NCI-H2196 (cell line): ENCODE results near the gene ANTXR1.

Experiments used
- DNase-seq: peaks from one replicate; lab custom pipeline; 2025; ENCODE audit not compliant: unreplicated experiment; lab: John Stamatoyannopoulos, UW

The ANTXR1 gene

DNA sequence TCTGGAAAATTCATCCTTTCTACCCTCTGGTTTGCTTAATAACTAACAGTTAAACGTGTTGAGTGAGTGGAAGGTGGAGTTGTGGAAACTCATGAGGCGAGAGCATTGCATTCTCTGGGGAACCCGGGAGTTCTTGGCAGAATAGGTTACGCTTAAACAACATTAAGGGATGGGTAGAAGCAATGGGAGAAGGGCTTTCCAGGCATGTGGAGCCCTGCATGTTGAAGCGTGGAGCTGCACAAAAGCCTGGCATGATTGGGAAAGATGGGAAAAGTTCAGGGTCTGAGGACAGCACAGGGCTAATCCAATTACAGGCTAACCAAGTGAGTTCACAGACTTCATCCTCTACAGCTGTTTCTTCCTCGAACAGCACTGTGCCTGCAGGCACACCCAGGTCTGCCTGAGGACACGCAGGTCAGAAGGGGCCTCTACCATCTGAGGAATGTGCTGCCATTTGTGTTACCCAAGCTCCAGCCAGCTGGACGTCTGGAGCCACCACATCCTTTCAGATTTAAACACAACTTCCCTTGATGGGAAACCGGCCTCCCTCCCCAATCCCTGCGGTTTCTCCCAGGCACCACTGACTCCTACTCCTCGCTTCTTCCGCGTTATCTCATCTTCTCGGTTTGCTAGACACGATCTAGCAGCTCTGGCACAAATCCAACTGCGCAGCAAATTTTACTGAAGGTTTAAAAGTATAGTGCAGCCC, 164.2 kb downstream of the ANTXR1 start:
- no peak for DNase-seq

DNA sequence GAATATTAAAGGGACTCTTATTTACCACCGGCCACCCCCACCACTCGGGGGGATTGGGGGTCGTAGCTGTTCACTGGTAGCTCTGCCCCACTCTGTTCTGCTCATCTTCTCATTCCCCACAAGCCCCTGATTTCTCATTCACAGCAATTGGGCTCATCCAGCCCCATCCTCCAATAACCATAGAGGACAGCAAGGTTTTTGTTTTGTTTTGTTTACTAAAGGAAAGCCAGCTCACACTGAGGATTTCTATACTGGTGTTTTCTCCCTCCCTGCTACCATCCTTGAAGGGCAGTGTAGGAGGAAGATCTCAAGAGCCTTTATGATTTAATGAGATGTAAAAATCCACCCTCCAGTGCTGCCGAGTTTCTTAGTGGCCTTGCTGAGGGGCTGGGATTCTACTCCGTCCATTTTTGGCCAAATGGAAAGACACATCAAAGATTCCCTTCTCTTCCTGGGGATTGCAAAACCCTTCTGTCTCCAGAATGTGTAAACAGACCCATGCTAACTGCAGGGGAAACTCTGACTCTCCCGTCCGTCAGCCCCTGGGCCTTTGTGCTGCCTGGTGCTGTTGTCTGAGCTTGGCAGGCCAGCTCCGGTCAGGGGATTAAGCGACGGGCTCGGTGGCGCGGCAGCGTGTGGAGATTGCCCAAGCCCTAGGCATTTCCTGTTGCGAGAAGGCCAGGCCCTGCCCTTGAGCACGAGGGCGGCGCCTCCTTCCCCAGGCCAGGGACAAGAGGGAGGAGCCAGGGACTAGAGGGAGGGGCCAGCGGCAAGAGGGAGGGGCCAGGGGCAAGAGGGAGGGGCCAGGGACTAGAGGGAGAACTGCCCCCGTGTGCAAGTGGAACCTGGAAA, 165.0 kb downstream of the ANTXR1 start:
- DNase-seq, result no peak

DNA sequence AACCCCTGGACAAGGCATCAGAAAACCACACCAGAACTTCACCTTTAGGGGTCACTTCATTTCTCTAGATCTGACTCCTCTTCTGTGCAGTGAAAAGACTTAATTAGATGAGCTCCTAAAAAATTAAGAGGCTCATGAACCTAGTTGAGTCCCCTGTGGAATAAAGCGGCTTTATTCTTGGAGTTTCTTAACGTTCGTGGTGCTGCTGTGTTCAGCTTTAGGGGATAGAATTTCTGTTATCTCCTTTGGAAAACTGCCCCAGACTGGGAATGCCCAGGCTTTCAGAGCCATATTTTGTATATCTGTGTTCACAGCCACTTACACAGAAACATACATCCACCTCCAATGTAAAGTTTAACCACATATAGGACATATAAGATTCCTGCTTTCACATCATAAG, 165.8 kb downstream of the ANTXR1 start:
- DNase-seq, result no peak

GRCh38 chr2:69180227-69180626, 167.2 kb downstream of the ANTXR1 start:
- DNase-seq, result no peak

DNA sequence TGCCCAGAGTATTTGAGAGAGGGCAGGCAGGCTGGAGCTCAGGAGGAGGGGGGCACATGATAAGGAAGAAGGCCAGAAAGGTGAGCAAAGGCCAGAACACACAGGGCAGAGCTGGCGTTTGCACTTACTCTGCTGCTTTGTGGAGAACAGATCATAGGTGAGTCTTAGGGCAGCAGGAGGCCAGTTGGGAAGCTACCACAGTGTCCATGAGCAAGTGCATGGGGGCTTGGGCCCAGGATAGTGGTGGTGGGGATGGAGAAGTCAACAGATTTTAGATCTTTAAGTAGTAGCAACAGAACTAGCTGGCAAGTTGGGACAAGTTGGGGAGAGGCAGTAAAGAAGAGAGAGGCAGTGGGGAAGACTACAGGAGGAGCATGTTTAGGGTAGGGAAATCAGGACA, 168.0 kb downstream of the ANTXR1 start:
- no peak for DNase-seq

DNA sequence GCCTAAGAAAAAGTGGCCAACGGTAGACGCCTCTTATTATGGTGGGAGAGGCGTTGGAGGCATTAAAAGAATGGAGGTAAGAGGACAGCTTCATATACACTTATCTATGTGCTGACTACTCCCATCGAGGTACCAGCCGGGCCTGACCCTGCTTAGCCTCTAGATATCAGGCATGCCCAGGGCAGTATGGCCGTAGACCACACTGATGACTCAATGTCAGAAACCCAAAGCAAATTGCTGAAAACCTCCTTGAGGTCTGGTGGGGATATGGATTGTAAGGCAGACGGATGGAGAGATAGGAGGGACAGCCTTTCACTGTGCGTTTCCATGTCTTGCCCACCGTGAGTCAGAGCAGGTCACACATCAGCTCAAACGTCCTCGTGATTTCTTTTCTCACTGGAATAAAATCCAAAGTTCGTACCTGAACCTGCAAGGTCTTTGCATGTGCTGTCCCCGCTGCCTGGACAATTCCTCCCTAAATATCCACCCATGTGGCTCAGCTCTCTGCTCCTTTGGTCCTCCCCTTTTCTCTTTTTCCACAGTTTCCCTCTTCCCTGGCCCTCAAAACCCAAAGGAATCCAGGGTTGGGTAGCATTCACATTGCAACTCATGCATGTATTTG, 168.9 kb downstream of the ANTXR1 start:
- no peak for DNase-seq

DNA sequence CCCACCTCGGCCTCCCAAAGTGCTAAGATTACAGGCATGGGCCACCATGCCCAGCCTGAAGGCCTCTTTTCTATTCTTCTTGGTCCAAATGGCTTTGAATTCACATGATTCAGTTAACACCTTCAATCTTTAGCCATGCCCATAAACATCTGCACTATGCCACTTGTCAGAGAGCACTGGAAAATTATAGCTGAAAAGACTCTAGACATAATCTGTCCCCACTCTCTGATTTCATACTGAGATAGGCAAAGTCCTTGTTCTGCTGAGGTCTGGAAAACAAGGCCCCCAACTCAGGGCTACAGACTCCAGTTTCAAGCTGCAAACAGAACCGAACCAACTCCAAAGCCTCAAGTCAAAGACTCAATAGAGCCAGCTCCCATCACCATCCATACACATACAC, 170.7 kb downstream of the ANTXR1 start:
- DNase-seq, result no peak

GRCh38 chr2:69184224-69184623, 171.2 kb downstream of the ANTXR1 start:
- DNase-seq, result no peak

DNA sequence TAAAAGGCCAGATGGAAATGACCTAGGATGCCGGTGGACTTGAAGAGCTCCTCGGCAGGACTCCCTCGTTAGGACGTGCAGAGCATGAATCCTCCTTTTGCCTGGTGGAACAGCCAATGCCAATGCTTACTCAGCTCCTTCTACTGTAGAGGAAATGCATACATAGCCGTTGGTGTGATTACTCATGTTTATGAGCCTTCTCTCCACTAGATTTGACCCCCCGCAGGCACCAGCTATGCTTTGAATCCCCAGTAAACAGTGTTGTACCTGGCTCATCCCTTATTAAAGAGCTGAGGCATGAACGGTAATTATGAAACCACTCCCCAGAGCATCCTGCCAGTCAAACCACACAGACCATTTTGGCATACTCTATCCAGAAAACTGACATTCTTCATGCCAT, 172.8 kb downstream of the ANTXR1 start:
- no peak for DNase-seq

GRCh38 chr2:69186614-69187013, 173.6 kb downstream of the ANTXR1 start:
- no peak for DNase-seq

GRCh38 chr2:69188182-69188900, 175.4 kb downstream of the ANTXR1 start:
- DNase-seq, result no peak

DNA sequence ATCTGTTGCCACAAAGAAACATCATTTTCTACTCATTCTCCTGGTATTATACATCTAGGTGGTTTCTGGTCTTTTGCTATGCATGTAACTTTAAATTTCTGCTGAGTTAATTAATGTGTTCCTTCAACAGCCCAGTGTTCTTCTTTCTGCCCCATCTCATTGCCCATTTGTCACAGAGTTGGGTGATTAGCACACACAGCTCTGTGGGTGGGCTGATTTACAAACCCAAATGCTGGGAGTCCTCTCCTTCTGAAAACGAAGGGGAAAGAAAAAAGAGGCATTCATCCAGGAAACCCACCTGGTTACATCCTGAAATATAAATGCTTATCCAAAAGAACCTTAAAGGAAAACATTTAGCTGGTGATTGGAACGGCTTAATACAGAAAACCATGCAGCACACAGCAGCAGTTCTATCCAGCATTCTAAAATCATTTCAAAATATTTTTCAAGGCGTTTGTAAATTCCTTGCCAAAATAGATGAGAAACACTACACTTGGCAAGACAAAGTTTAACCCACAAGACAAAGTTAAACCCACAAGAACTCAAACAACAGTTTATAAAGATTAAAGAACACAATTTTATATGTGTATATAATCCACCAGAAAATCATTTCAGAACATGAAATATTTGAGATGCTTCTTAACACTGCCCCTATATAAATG, 177.9 kb downstream of the ANTXR1 start:
- DNase-seq, result no peak

DNA sequence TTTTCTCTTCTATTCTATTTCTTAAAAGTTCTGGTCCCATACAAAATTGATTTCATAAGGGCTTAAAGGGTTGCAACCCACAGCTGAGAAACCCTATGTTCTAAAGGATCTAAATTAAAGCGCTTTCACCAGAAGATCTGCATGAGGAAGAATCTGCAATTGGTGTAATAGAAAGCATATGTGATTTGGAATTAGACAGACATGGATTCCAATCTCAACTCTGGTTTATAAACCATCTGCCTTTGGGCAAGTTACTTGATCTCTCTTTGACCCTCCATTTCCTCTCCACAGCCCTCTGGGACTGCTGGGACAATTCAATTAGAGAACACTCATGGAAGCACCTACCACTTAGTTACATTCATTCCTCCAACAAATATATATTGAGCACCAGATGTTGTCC, 178.7 kb downstream of the ANTXR1 start:
- DNase-seq, result no peak

DNA sequence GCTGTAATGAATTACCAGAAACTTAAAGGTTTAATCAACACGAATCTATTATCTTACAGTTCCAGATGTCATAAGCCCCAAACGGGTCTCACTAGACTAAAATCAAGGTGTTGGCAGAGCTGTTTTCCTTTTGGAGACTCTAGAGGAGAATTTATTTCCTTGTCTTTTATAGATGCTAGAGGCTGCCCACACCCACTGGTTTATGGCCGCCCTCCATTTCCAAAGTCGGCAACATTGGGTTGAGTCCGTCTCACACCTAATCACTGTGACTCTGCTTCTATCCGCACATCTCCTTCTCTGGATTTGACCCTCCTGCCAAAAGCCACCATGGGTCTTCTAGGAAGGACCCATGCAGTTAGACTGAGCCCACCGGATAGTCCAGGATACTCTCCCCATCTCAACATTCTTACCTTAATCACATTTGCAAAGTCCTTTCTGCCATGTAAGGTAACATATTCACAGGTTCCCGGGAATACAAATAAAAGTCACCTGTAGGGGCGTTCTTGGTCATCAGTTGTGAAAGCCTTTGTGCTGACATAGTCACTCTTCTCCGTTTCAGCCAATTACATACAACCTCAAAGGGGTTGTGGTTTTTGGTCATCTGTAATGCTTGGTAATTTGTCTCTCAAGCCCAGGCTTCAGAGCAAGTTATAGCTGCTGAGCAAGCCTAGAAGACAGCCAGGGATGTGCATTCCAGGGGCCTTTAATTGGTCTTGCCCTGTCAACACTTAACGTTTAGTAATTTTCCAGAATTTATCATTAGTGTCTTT, 179.4 kb downstream of the ANTXR1 start:
- DNase-seq, result no peak

- no peak for DNase-seq
Observed at GRCh38 chr2:69195706-69196105, 182.7 kb downstream of the ANTXR1 start.

- peak; percentile 1 for DNase-seq
Observed at GRCh38 chr2:69196327-69197117, 183.5 kb downstream of the ANTXR1 start.

- DNase-seq, result no peak
Observed at GRCh38 chr2:69200107-69200520, 187.1 kb downstream of the ANTXR1 start.

GRCh38 chr2:69201259-69201658, 188.3 kb downstream of the ANTXR1 start:
- DNase-seq, result no peak

DNA sequence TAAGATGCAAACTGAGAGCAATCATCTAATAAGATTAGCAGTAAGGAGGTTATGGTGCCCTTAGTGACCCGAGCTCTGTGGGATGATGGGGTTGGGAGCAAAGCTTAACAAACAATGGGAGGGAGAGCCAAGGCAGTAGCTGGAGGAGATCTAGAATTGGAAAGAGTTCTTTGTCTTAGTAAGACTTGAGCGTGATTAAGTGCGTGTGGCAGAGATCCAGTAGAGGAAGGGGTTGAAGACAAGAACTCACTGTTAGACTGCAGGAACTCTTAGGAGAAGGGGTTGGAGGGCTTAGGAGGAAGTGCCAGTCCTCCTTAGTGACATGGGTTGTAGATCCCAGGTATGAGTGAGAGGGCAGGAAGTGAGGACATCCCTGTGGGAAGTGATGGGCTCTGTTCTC, 189.3 kb downstream of the ANTXR1 start:
- DNase-seq, result no peak
